ENCODE measurements around the gene STRADA.

The STRADA gene

DNA sequence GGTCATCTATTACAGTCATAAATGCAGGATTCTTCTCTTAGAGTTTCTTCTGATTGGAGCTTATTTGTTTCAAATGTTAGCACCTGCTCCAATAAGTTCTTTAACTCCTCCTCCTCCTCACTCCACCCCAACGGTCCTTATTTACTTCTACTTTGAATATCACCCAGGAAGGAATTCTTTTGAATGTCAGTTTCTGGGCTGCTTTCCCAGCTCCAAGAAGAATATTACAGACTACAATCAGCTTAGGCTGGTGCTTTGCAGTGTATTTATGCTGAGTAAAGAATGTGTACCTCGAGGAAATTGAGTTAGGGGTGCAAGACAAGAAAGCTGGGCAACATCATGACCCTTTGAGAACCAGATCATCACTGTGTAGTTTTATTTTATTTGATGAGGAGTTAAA lies 88.5 kb downstream of the STRADA start:
- Mint-ChIP-seq H3K27me3 (no peaks in the 10 kb centered on the region), H3K4me3 (no peak overlapping the region), H3K9me3 (no peaks in the 10 kb centered on the region), H3K4me1 (no peaks in the 10 kb centered on the region), H3K27ac (peak overlapping the region in 1 of 2 donors; percentile 28)
- no peak for DNase-seq
- ATAC-seq: no peak
